NCI-H82 treated with DMSO at 0.1 percent for 48 hours (cell line): Measurements from ENCODE around the gene CCDC47.
A peak's percentile ranks its signal among the peaks of the same experiment; 100 is the strongest.

Source experiments
- DNase-seq: peaks from one replicate; lab custom pipeline; 2025; ENCODE audit not compliant: unreplicated experiment; lab: John Stamatoyannopoulos, UW

Gene CCDC47

DNA sequence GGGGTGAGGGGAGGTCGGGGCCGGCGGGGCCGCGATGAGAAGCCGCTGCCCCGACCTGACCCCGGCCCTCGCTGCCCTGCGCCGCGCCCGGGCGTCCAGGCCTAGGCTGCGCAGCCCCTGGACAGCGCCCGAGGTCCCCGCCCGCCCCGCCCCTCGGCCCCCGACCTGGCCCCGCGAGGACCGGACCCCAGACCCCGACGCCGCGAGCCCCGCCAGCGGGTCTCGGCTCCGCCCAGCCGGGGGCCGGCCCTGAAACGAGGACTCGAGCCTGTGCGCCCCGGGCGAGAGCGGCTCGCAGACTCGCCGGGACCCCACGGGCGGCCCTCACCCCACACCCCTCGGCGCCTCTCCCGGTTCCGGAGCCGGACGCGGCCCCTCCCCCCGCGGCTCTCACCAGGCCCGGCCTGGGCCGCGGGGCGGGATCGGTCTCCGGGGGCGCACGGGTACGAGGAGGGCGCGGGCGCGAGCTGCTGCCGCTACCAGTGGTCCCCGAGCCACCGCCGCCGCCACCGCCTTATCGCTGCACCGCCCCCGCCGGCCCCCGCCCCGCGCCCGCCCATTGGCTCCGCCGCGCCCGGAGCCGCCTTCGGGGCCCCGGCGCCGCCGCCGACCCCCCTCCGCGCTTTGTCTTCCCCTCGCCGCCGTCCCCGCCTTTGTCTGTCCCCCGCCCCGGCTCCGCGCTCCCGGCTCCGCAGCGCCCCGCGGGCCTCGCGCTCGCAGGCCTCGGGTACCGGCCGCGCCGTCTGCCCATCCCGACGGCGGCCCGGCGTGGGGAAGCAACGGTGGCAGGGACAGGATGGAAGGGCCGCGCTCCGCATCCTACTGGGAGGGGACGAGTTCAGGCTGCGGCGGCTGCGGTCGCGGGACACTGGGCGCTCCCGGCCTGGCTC is 73.5 kb downstream of the CCDC47 start, which contains the start of gene LIMD2:
TSS of gene LIMD2 (minus strand) at position 488 of the 890 bp plus-strand sequence. CDS start 827 bp downstream, outside the sequence.
- DNase-seq = peak; percentile 21

DNA sequence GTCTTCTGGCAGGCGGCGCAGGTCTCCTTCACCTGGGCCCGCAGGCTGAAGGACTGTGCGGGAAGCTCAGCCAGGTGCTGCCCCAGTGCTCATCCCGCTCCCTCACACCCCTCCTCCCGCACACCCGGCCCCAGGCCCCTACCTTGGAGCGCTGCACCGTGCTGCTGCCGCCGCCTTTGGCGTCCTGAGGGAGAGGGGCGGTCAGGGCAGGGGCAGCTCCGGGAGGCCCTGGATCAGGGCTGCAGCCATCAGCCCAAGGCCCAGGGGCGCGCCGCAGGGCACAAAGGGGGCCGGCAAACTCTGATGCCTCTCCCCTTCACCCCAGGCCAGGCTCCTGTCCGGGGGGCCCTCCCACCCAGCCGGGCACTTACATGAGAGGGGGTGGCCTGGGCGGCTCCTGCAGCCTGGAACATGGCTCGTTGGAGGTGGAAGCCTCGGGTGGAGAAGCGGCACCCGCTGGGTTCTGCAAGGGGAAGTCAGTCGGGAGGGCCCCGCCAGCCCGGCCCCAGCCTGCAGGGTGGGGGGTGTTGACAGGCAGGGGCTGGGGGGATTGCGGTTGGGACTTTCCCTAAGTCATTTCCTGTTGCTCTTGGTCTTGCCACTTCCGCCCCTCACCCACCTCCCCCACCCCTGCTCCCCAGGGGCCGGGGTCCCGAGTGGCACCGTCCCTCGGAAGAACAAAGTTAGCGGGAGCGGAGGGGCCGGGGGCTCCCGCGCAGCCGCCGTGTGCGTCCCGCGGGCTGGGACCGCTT is 74.3 kb downstream of the CCDC47 start:
- DNase-seq = no peak

DNA sequence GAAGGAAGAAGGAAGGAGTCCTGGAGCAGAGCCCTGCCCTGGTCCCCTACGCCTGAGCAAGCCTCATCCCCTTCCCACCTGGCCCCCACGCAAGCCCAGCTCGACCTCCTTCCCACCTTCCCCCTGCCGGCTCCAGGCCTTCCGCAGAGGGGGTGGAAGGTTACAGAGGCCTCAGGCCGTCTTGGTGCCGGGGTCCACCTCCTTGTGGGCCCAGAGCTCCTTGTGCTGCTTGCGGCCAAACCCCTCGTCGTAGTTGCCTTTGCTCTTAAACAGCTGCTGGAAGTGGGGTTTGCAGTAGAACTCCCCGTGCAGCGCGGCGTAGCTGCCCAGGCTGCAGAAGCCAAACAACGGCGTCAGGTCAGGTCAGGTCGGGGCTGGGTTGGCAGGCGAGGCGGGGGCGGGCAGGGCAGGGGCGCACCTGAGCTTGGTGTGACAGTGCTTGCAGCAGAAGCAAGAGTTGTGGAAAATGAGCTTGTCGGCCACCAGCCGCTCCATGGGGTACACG is 75.0 kb downstream of the CCDC47 start:
- DNase-seq = no peak

DNA sequence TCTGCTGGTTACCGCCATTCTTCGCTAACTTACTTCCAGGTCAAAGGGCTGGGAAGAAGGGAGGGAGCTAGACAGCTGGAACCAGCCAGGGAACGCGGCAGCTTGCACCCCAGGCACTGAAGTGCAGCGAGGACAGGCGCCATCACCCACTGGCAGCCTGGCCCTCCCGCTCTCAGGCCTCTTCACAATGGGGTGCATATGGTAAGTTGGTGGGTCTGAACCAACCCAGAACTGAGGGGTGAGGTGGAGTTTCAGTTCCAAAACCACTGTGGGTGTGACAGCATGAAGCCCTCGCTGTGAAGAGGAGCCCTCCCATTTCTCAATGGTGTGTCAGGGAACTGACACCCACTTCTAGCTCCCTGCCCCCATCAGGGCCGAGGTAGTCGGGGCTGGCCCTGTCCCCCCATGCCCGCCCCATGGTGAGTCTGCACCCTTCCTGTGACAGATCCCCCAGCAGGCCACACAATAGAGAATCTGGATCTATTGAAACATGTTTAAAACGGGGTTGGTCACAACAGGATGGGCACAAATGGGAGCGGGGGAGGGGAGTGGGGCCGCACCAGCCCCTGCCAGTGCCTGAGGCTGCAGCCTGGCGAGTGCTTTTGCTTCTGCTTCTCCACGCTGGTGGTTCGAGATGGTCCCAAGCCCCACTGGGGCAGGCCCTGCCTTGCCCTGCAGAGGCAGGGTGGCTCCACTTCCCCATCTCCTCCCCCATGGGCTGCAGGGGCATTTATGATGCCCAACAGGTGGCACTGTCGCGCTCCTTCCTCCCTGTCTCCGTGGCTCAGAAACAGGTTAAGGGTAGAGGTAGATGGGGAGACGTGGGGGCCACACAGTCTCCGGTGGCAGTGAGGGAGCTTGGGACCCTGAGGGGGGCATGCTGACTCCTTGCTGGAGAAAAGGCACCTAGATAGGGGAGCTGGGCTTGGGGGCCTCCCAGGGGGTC is 75.8 kb downstream of the CCDC47 start:
- DNase-seq = peak; percentile 27

DNA sequence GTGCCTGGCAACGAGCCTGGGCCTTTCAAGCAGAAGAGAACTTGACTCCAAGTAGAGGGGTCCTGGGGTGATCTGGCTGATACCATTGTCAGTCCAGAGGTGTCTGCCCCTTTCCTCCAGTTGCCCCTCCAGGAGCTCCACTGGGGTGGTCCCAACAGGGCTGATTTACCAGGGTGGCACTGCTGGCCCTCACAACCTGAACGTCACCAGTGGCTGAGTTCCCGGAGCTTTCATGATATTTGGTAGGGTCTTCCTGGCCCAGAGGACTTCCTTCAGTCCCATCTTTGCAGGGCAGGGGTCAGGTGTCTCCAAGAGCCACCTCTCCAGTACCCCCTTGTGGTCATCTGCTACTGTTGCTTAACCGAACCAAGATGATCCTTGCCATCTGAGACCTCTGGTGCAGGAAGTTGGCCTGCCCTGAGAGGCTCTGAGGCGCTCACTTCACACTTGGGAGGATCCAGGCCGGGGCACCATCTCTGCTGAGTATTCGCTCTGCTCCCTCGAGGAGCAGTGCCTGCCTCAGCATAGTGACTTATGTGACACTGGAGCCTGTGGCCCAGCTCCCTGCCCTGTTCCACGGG is 76.9 kb downstream of the CCDC47 start:
- no peak for DNase-seq

DNA sequence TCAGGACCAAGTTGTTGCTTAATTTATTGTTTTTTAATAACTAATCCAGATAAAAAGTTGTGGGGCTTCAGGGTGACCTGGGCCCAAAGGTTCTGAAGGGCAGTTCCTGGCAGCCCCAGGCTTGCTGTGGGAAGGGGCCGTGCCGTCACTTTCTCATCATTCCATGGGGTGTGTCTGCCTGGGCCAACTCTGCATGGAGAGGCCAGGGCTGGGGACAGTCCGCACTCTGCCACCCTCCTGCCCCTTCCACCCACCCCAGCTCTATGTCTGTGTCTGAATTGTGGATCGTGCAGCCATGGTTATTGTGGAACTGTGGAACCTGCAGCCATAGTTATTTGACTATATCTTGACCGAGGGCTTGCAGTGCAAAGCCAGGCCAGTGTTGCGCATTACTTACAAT is 77.5 kb downstream of the CCDC47 start:
- DNase-seq = no peak
